ENCODE results near the gene DROSHA. TPM values are rescaled to one million over a fixed set of nuclear protein-coding genes. Genes with fewer than 3 reads are reported as not detected.
A peak's percentile ranks its signal among the peaks of the same experiment; 100 is the strongest.

DROSHA gene
- total RNA-seq, 1 experiment from 2014 or later: 57.7 TPM

DNA sequence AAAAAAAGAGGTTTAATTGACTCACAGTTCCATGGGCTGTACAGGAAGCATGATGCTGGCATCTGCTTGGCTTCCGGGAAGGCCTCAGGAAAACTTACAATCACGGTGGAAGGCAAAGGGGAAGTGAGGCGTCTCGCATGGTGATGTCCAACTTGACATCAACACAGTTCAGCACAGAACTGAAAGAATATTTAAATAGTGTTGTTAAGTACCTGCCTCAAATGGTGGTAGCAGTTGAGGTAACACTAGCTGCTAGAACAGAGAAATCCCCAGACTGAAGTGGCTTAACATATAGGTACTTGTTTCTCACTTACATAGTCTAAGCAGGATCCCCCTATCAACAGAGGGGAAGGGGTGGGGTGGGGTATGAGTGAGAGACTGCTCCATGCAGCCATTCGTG, 141.6 kb downstream of the DROSHA start:
- Mint-ChIP-seq H3K4me1 (ENCODE audit: insufficient read depth, unreplicated experiment) (no peaks in the 10 kb centered on the region), H3K27me3 (ENCODE audit: insufficient read depth, unreplicated experiment) (no peaks in the 10 kb centered on the region), H3K4me3 (ENCODE audit: unreplicated experiment) (no peak overlapping the region), H3K36me3 (ENCODE audit: insufficient read depth, unreplicated experiment) (no peaks in the 10 kb centered on the region), H3K27ac (ENCODE audit: low read depth, unreplicated experiment) (no peak overlapping the region), H3K9me3 (ENCODE audit: unreplicated experiment) (peaks cover 7% of the 10 kb centered on the region)
- no peak for DNase-seq (ENCODE audit: unreplicated experiment)
- ChIA-PET CTCF (no interaction called here), POLR2A (no interaction called here)
- TF ChIP-seq, protein P1, sequence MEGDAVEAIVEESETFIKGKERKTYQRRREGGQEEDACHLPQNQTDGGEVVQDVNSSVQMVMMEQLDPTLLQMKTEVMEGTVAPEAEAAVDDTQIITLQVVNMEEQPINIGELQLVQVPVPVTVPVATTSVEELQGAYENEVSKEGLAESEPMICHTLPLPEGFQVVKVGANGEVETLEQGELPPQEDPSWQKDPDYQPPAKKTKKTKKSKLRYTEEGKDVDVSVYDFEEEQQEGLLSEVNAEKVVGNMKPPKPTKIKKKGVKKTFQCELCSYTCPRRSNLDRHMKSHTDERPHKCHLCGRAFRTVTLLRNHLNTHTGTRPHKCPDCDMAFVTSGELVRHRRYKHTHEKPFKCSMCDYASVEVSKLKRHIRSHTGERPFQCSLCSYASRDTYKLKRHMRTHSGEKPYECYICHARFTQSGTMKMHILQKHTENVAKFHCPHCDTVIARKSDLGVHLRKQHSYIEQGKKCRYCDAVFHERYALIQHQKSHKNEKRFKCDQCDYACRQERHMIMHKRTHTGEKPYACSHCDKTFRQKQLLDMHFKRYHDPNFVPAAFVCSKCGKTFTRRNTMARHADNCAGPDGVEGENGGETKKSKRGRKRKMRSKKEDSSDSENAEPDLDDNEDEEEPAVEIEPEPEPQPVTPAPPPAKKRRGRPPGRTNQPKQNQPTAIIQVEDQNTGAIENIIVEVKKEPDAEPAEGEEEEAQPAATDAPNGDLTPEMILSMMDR (IDR thresholded peaks at IDR 0.05; ENCODE audit: unreplicated experiment): no peak
- intact Hi-C loops (cut with micrococcal nuclease): no loop called here
- no TSS peak for BruUV-seq (replicated peaks)

DNA sequence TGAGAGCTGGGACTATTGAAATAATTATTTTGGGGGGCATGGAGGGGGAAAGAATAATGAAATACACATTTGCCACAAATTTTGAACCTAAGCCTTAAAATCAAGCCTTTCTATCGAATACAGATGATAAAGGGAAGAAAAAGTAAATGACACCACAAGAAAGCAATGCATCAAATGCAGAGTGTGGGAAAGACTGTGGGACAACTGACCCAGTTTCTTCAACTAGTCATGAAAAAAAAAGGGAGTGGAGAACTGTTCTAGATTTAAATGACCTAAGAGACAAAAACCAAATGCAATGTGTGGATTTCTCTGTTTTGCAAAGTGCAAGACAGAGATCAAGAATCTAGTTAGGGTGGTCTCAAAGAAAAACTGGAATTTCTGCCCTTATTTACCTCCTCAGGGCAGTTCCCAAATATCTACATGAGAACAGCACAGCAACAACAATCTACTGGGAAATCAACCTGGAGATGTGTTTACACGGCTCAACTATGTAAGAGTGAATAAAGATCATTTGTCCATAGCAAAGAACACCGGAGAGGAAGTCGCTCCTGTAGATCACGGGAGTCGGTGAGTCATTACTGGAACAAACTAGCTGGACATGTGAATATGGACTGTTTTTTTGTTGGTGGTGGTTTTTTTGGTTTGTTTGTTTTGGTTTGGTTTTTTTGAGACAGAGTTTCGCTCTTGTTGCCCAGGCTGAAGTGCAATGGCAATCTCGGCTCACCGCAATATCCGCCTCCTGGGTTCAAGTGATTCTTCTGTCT, 145.9 kb downstream of the DROSHA start:
- TF ChIP-seq, protein P1 (IDR thresholded peaks at IDR 0.05; ENCODE audit: unreplicated experiment): no peak
- Mint-ChIP-seq H3K4me3 (ENCODE audit: unreplicated experiment) (no peak overlapping the region), H3K36me3 (ENCODE audit: insufficient read depth, unreplicated experiment) (no peaks in the 10 kb centered on the region), H3K27ac (ENCODE audit: low read depth, unreplicated experiment) (no peak overlapping the region), H3K4me1 (ENCODE audit: insufficient read depth, unreplicated experiment) (no peaks in the 10 kb centered on the region), H3K9me3 (ENCODE audit: unreplicated experiment) (peaks cover 7% of the 10 kb centered on the region), H3K27me3 (ENCODE audit: insufficient read depth, unreplicated experiment) (no peaks in the 10 kb centered on the region)
- peak; percentile 46 for DNase-seq (ENCODE audit: unreplicated experiment)
- intact Hi-C loops (cut with micrococcal nuclease): loop anchor here (10.0 kb wide), 1 partner anchor 1671 kb away; no protein-coding TSS in a partner anchor
- CTCF ChIA-PET: no interaction called here
- BruUV-seq (replicated peaks): no TSS peak
- POLR2A ChIA-PET: no interaction called here

DNA sequence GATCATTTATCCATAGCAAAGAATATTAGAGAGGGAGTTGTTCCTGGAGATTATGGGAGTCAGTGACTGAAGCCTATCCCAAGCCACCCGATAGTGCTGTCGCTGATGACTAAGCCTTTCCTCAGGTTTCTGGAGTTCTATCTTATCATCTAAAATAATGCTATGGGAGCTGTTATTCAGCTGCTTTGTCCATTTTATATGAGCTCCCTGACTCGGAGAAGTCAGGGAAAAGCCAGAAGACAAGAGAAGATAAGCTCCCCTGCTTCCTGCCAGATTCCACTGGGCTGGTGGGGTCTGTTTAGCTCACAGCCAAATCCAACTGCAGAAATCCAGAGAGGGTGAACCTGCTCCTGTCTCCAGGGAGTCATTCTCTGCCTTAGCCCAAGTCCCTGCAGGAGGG, 148.2 kb downstream of the DROSHA start:
- H3K9me3 Mint-ChIP-seq (ENCODE audit: unreplicated experiment): peaks cover 2% of the 10 kb centered on the region
- intact Hi-C loops (cut with micrococcal nuclease): loop anchor here (10.0 kb wide), 1 partner anchor 1669 kb away; no protein-coding TSS in a partner anchor
- TF ChIP-seq, protein P1 (IDR thresholded peaks at IDR 0.05; ENCODE audit: unreplicated experiment): no peak
- H3K27ac Mint-ChIP-seq (ENCODE audit: low read depth, unreplicated experiment): no peak overlapping the region
- DNase-seq (ENCODE audit: unreplicated experiment): no peak
- no peak overlapping the region for H3K4me3 Mint-ChIP-seq (ENCODE audit: unreplicated experiment)
- H3K36me3 Mint-ChIP-seq (ENCODE audit: insufficient read depth, unreplicated experiment): no peaks in the 10 kb centered on the region
- no TSS peak for BruUV-seq (replicated peaks)
- POLR2A ChIA-PET: no interaction called here
- no peaks in the 10 kb centered on the region for H3K27me3 Mint-ChIP-seq (ENCODE audit: insufficient read depth, unreplicated experiment)
- CTCF ChIA-PET: interaction anchor here (0.6 to 0.7 kb wide), 3 partner anchors 53 to 1846 kb away, joined by 3 to 4 read pairs (median 3); no protein-coding TSS in a partner anchor
- H3K4me1 Mint-ChIP-seq (ENCODE audit: insufficient read depth, unreplicated experiment): peaks cover 3% of the 10 kb centered on the region

DNA sequence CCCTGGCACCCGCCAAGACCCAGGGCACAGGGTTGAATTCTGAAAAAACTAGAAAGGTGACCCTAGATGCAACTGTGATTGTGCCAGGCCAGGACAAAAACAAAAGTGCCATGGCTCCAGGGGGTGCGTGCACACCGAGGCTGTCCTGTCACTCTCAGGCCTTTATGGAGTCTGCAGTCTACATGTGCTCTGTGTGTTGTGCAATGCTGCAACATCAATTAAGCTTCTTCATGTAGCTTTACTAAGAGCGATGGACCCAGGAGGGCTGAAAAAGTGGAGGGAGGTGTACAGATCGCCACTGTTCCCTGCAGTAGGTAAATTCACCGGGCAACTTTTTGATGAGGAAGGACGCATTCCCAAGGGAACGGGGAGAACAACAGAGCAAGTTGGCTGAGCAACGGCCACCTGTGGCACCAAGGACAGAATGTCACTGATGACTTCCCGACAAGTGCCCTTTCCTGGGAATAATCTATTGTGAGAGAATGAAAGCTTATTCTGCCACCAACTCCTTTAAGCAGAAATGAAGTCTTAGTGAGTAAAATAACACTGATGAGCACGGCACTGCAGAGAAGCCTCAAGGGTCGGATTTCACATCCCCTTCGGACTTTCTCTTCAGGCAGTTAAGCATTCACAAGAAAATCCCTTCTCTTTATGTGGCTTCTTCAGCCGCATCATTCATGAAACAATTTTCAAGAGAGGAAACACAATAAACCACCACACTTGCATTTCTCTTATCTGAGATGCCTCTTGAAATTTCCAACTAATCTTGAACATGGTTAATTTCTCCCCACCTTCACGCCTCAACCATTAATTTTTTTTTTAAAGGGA, 149.6 kb downstream of the DROSHA start:
- H3K9me3 Mint-ChIP-seq (ENCODE audit: unreplicated experiment): no peaks in the 10 kb centered on the region
- no peak overlapping the region for H3K27ac Mint-ChIP-seq (ENCODE audit: low read depth, unreplicated experiment)
- ChIA-PET POLR2A (no interaction called here), CTCF (no interaction called here)
- no peak overlapping the region for H3K4me3 Mint-ChIP-seq (ENCODE audit: unreplicated experiment)
- intact Hi-C loops (cut with micrococcal nuclease): loop anchor here (10.0 kb wide), 1 partner anchor 1667 kb away; no protein-coding TSS in a partner anchor
- no peaks in the 10 kb centered on the region for H3K36me3 Mint-ChIP-seq (ENCODE audit: insufficient read depth, unreplicated experiment)
- BruUV-seq (replicated peaks): no TSS peak
- no peak for DNase-seq (ENCODE audit: unreplicated experiment)
- peaks cover 5% of the 10 kb centered on the region for H3K4me1 Mint-ChIP-seq (ENCODE audit: insufficient read depth, unreplicated experiment)
- TF ChIP-seq, protein P1 (IDR thresholded peaks at IDR 0.05; ENCODE audit: unreplicated experiment): no peak
- H3K27me3 Mint-ChIP-seq (ENCODE audit: insufficient read depth, unreplicated experiment): no peaks in the 10 kb centered on the region

All from MCF 10A (cell line).